HG03521 (cell line): Measurements from ENCODE around the gene PTPRD.

Source experiments
- ATAC-seq: cut with Tn5 transposase; IDR thresholded peaks from one replicate; pipeline ENCODE4 v1.9.1; 2021; ENCODE audit warnings: mild to moderate bottlenecking, moderate library complexity; ENCODE audit not compliant: unreplicated experiment

Gene PTPRD

DNA sequence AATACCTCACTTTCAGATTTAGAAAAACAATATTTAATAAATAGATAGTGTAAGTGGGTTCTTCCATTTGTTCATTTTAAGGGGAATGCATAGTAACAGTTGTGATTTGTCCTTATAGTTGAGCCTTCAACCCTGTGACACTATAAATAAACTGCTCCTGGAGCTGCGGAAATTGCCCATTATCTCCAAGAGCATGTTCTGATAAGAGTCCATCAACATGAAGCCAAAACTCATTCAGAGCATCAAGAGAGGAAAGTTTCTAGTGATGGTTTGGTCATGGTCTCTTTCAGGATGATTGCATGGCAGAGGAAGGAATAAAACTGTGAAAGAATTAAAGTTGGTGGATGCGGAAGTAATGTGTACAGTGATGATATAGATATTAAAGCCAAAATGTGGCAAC is 2041.2 kb downstream of the PTPRD start:
- no peak for ATAC-seq

- ATAC-seq: no peak
Measured at GRCh38 chr9:8570776-8571175, 2042.0 kb downstream of the PTPRD start.

GRCh38 chr9:8569823-8570222 is 2043.0 kb downstream of the PTPRD start:
- no peak for ATAC-seq

DNA sequence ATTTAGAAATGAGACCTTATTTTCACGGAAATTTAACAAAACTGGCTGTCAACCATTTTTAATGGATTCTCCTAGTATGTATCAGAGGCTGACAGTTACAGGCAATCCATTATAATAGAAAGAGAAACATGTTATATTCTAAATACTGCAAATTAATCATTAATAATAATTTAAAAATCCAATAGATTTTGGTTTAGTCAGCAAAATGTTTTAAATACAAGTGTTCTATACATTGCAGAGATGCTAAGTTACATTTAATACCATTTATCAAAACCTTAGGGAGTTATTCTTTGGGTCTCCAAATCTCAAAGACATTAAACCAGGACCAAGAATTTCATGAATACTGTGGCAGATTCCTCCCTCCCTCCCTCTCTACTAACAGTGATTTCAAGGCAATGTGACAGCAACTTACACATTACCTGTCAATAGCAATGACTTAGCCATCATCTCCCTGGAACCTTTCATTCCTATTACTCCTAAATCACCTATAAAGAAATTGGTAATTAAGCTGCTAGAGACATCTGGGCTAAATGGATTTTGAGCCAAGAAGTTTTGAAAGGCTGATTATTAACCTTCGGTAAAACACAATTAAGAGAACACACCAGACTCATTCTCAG is 2044.7 kb downstream of the PTPRD start:
- ATAC-seq: no peak

DNA sequence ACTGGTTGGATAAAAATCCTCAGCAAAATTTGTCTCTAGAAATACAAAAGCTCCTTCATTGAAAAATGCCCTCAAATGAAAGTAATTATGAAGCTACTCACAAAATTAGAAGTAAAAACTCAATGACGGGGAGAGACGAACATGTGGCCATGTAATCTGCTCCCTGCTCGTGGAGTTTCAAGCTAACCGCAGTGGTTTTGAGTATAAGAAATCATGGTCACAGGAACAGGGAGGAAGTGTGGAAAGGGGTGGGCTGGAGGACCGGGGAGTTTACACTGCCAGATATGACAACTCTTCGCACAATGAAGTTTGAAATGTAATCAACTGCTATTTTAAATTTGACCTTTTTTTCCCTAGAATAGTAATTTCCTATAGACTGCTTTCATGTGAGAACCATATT is 2047.8 kb downstream of the PTPRD start:
- ATAC-seq: no peak

- no peak for ATAC-seq
Measured at GRCh38 chr9:8560560-8561525, 2052.0 kb downstream of the PTPRD start.

GRCh38 chr9:8558176-8558575 is 2054.6 kb downstream of the PTPRD start:
- no peak for ATAC-seq

GRCh38 chr9:8555762-8556500 is 2056.9 kb downstream of the PTPRD start:
- ATAC-seq: no peak

- no peak for ATAC-seq
Measured at GRCh38 chr9:8553444-8553843, 2059.4 kb downstream of the PTPRD start.

- no peak for ATAC-seq
Measured at GRCh38 chr9:8552732-8553131, 2060.1 kb downstream of the PTPRD start.

DNA sequence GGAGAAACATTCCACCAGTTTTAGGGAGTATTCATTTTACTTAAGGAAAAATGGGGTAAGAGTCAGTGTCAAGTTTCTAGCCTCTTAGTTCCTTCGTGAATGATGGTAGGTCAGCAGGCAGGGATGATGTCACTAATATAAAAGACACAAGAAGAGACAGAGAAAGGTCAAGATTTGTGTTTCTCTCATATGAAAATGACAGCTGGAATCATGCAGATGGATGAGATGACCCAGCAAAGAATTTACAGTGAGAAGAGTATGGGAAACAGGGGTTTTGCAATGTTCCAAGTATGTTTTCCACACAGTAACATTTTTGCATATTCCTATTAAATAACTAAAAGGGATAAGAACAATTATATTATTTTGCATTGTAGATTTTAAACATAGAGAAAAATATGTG is 2063.6 kb downstream of the PTPRD start:
- ATAC-seq: no peak

- no peak for ATAC-seq
Measured at GRCh38 chr9:8543219-8543618, 2069.6 kb downstream of the PTPRD start.

GRCh38 chr9:8542537-8542936 is 2070.3 kb downstream of the PTPRD start:
- ATAC-seq: no peak

GRCh38 chr9:8539681-8540197 is 2073.1 kb downstream of the PTPRD start:
- no peak for ATAC-seq

- no peak for ATAC-seq
Measured at GRCh38 chr9:8536845-8537244, 2076.0 kb downstream of the PTPRD start.

DNA sequence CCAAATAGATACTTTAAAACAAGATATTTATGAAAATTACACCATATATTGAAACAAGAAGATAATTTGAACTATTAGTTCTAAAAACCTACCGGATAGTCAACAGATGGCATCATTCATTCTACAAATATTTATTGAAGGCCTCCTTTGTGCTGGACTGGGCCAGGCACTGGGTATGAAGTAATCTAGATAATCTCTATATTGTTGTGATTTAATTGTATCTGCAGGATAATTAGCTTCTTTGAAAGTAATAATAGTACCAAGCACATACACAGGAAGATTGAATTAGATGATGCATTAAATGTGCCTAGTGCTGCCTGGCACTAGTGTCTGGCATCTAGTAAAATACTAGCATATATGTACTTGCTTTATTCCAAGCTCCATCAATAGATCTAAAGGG is 2078.0 kb downstream of the PTPRD start:
- ATAC-seq: no peak

GRCh38 chr9:8533681-8534080 is 2079.1 kb downstream of the PTPRD start:
- no peak for ATAC-seq

DNA sequence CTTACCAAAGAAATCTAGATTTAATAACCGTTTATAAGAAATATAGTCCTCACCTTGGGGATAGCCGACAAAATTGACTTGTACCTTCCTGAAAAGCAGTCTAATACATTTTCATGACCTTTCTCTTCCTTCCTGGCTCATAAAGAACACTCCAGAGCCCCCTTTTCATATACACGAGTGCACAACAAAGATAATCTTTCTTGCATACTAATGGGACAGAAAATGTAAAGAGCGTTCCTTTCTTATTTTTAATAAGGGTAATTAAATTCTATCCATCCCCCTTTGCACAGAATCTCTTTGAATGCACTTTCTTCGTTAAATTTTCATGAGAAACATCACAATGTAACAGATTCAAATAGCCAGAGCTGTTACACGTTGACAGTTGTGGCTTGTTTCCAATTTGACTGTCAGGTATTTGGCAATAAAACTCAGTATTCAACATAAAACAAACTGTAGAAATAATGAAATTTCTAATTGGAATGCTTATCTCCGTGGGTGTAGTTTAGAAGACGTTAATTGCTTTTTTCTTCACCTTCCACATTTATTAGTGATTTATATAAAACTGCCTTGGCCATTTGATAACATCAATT is 2080.9 kb downstream of the PTPRD start:
- ATAC-seq: no peak

- ATAC-seq: no peak
Measured at GRCh38 chr9:8521112-8521511, 2091.7 kb downstream of the PTPRD start.

DNA sequence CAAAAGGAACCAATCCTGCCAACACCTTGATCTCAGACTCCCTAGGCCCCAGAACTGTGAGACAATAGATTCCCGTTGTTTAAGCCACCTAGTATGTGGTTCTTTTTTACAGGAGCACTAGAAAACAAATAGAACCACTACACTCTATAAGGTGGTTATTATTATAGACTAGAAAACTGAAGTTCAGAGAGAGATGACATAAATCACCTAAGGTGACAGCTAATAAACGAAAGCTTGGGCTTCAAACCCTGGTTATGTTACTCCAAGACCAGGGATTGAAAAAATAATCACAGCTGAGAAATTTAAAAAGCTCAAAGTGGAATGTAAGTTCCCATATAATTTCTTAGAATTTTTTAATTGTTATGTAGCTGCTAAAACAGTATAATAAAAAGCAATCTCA is 2097.1 kb downstream of the PTPRD start:
- no peak for ATAC-seq

GRCh38 chr9:8514760-8515159 is 2098.0 kb downstream of the PTPRD start:
- no peak for ATAC-seq
